GM18951 (cell line): ENCODE measurements around the gene SMIM28.
"Not testable (repeated sequence)": the region's sequence is repeated elsewhere in the genome, so short reads cannot be mapped to it uniquely, and the experiment has no call there.

Experiments
- POLR2A ChIP-seq: IDR thresholded peaks from 4 replicates; pipeline ENCODE4 v1.6.1; 2011; ENCODE audit warnings: mild to moderate bottlenecking; ENCODE audit not compliant: insufficient read length, insufficient read depth; ENCODE audit errors: extremely low read depth
- in situ Hi-C: fragments of 300-500 bp; cut with MboI; formaldehyde crosslinking; loops from one replicate; pipeline ENCODE4 v1.12.0; 2022; ENCODE audit warnings: low sequenced_read_pairs, mixed read lengths, inconsistent platforms; ENCODE audit not compliant: unreplicated experiment

The SMIM28 gene

GRCh38 chr6:138347864-138348263 is 29.8 kb upstream of the SMIM28 start:
- in situ Hi-C loops = no loop called here
- no peak for TF ChIP-seq POLR2A

DNA sequence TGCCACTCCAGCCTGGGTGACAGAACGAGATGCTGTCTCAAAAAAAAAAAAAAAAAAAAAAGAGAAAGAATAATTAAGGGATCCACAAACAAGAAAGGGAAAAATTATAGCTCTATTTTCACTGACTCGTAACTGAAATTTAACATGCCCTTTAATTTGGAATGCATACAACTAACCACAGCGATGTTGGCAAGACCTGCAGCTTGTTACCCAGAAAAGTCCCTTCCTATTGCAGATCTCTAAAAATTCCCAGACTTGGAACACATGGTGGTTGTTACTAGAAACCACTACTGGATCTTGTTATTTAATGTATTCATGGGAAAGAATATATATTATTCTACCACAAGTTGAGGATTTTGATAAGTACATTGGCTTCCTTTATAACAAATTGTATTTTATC is 27.8 kb upstream of the SMIM28 start:
- TF ChIP-seq POLR2A = no peak
- in situ Hi-C loops = no loop called here

GRCh38 chr6:138357928-138358327 is 19.8 kb upstream of the SMIM28 start:
- in situ Hi-C loops = no loop called here
- TF ChIP-seq POLR2A = no peak

DNA sequence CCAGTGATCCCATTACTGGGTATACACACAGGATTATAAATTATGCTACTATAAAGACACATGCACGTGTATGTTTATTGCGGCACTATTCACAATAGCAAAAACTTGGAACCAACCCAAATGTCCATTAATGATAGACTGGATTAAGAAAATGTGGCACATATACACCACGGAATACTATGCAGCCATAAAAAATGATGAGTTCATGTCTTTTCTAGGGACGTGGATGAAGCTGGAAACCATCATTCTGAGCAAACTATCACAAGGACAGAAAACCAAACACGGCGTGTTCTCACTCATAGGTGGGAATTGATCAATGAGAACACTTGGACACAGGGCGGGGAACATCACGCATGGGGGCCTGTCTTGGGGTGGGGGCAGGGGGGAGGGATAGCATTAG is 9.0 kb upstream of the SMIM28 start:
- in situ Hi-C loops = not testable (repeated sequence)

GRCh38 chr6:138370631-138371451 is 6.9 kb upstream of the SMIM28 start:
- in situ Hi-C loops = no loop called here
- TF ChIP-seq POLR2A = no peak

GRCh38 chr6:138371452-138371711 is 6.3 kb upstream of the SMIM28 start:
- in situ Hi-C loops = no loop called here
- no peak for TF ChIP-seq POLR2A

- in situ Hi-C loops = no loop called here
- no peak for TF ChIP-seq POLR2A
Observed at GRCh38 chr6:138371720-138372119, 6.0 kb upstream of the SMIM28 start.

DNA sequence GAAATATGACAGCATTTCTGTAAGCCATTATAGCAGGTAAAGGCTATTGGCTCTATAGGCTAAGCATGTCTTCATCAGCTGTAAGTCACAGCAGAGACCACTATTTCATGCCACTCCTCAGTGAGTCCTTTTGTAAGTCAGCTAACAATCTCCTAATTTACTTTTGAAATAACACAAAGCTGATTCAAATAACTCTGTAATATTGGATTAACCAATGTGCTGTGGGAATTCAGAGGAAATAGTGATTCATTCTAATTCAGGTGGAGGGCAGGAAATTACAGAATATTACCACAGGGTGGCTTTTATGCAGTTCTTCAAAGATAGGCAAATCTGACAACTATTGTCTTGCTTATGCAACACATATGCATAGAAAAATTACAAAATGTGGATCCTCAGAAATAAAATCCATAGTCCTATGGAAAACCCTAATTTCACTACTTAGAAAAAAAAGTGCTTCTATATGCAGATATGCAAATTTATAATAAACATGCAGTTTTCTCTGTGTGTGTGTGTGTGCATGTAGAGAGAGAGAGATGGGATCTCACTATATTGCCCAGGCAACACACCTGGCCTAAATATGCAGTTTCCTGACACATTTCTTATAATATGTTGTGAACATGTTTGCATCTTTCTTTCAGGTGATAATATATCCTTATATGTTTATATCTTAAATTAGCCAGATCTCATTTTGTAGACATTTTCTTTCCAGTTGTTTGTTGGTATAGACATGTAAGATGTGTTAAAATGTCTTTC is 4.8 kb upstream of the SMIM28 start:
- TF ChIP-seq POLR2A = no peak
- in situ Hi-C loops = no loop called here

DNA sequence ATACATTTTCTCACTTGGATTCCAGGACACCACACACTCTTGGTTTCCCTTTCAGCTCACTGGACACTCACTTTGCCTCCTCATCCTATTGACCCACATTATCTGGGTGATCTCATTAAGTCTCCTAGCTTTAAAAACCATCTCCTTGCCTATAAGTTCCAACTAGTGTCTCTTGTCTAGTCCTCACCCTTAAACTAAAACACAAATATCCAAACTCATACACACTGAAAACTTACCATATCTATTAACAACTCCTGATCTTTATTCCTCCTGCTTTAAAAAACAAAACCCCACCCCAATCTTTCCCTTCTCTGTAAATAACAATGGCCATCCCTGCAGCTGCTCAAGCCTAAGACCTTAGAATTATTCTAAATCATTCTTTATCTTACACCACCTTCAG is 3.5 kb upstream of the SMIM28 start:
- in situ Hi-C loops = no loop called here
- no peak for TF ChIP-seq POLR2A

DNA sequence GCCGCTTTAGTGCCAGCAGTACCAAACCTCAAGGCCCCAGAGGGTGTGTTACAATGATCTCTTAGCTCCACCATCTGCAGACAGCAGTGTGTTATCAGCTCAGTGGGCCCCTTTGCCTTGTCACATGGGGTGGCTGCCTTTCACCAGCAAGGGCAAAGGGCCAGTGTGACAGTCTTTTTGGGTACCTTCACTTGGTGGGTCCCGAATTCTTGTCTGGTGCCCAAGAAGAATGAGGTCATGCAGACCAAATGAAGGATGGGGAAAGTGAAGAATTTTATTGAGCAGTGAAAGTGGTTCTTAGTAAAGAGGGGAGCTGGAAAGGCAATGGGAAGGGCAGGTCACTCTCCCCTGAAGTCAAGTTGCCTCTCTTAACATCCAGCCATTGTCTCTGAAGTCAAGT is 2.9 kb upstream of the SMIM28 start:
- in situ Hi-C loops = no loop called here
- no peak for TF ChIP-seq POLR2A

GRCh38 chr6:138377042-138377441 is 663 bp upstream of the SMIM28 start:
- in situ Hi-C loops = no loop called here
- no peak for TF ChIP-seq POLR2A

GRCh38 chr6:138378463-138378862 is 758 bp downstream of the SMIM28 start:
- TF ChIP-seq POLR2A = no peak
- in situ Hi-C loops = no loop called here

GRCh38 chr6:138382498-138383265 is 5.0 kb downstream of the SMIM28 start:
- no peak for TF ChIP-seq POLR2A
- in situ Hi-C loops = loop anchor here (10.0 kb wide), 1 partner anchor 138 kb away; no protein-coding TSS in a partner anchor
